Left ventricle myocardium inferior (tissue), 1 donor: ENCODE measurements around the gene VKORC1. TPM values are rescaled to one million over a fixed set of nuclear protein-coding genes. Genes with fewer than 3 reads are reported as not detected.

Source experiments
- DNase-seq: peaks from one replicate; pipeline ENCODE4 v3.0.0-alpha.2; 2020
- H3K27ac ChIP-seq: fragments of 200-600 bp; replicated peaks from 2 replicates; pipeline ENCODE4 v1.8.0; 2021
- H3K27me3 ChIP-seq: fragments of 200-600 bp; 2 replicates; pipeline ENCODE4 v1.8.0; 2021; ENCODE audit warnings: low read depth
- H3K36me3 ChIP-seq: fragments of 200-600 bp; 2 replicates; pipeline ENCODE4 v1.8.0; 2021
- H3K4me1 ChIP-seq: fragments of 200-600 bp; 2 replicates; pipeline ENCODE4 v1.8.0; 2021
- H3K4me3 ChIP-seq: fragments of 200-600 bp; 2 replicates; pipeline ENCODE4 v1.8.0; 2021; ENCODE audit warnings: mild to moderate bottlenecking, moderate library complexity
- H3K9me3 ChIP-seq: fragments of 200-600 bp; replicated peaks from 2 replicates; pipeline ENCODE4 v1.8.0; 2021
- CTCF ChIP-seq: fragments of 200-600 bp; IDR thresholded peaks from 2 replicates; pipeline ENCODE4 v1.8.0; 2021; ENCODE audit warnings: antibody characterized with exemption, mild to moderate bottlenecking, borderline replicate concordance
- intact Hi-C: fragments of 100-400 bp; cut with micrococcal nuclease; formaldehyde crosslinking; loops from one replicate; pipeline ENCODE4 v1.11.0; 2022
- total RNA-seq: library from RNA; stranded (reverse); fragmentation: NEBNext Ultra II Directional; extraction: Animal tissue kit (Norgen Biotek cat#: 25700); gene quantifications from one replicate; pipeline ENCODE4 v1.2.1, GENCODE V29; 2021
- donor health status: DM: no; HTN: yes; CAD: no; lungs with severe emphysema.

VKORC1 gene
- total RNA-seq, 1 donor from 2014 or later = 39.5 TPM

GRCh38 chr16:31077024-31077423, 17.6 kb downstream of the VKORC1 start:
- intact Hi-C loops = no loop called here
- no peaks in the 10 kb centered on the region for H3K27me3 ChIP-seq
- no peak overlapping the region for H3K4me3 ChIP-seq
- peaks cover 42% of the 10 kb centered on the region for H3K4me1 ChIP-seq
- DNase-seq = no peak
- H3K27ac ChIP-seq = no peak overlapping the region
- TF ChIP-seq CTCF = no peak
- no peaks in the 10 kb centered on the region for H3K9me3 ChIP-seq
- peaks cover 59% of the 10 kb centered on the region for H3K36me3 ChIP-seq

GRCh38 chr16:31076319-31076718, 18.3 kb downstream of the VKORC1 start:
- DNase-seq = no peak
- no peak for TF ChIP-seq CTCF
- H3K9me3 ChIP-seq = no peaks in the 10 kb centered on the region
- H3K36me3 ChIP-seq = peaks cover 53% of the 10 kb centered on the region
- H3K27me3 ChIP-seq = no peaks in the 10 kb centered on the region
- no peak overlapping the region for H3K4me3 ChIP-seq
- peaks cover 42% of the 10 kb centered on the region for H3K4me1 ChIP-seq
- intact Hi-C loops = no loop called here
- no peak overlapping the region for H3K27ac ChIP-seq

- Histone ChIP-seq H3K36me3 (peaks cover 38% of the 10 kb centered on the region), H3K27ac (peak overlapping the region; percentile 92), H3K4me1 (peaks cover 43% of the 10 kb centered on the region), H3K4me3 (peak overlapping the region; percentile 93), H3K27me3 (no peaks in the 10 kb centered on the region), H3K9me3 (no peaks in the 10 kb centered on the region)
- TF ChIP-seq CTCF = no peak
- intact Hi-C loops = loop anchor here (5.0 kb wide), 1 partner anchor 42 kb away; the partner anchor contains the start of gene STX4
- DNase-seq = no peak
Measured at GRCh38 chr16:31074814-31075183, 19.8 kb downstream of the VKORC1 start.

GRCh38 chr16:31073970-31074813, 20.4 kb downstream of the VKORC1 start, which contains the start of the genes ZNF646 and ZNF668:
Gene ZNF646 (plus strand): TSS chr16:31074422. CDS start chr16:31076325, 1,903 bp downstream.
Gene ZNF668 (minus strand): TSS chr16:31074240. CDS start chr16:31064459, 9,781 bp downstream.
- Histone ChIP-seq H3K4me3 (peak within 1 kb of the TSS; percentile 93), H3K4me1 (peaks cover 43% of the 10 kb centered on the region), H3K9me3 (no peaks in the 10 kb centered on the region), H3K36me3 (peaks cover 32% of the 10 kb centered on the region), H3K27ac (peak within 1 kb of the TSS; percentile 92), H3K27me3 (no peaks in the 10 kb centered on the region)
- TF ChIP-seq CTCF = no peak
- DNase-seq = peak; percentile 98
- intact Hi-C loops = loop anchor here (5.0 kb wide), 1 partner anchor 42 kb away; the partner anchor contains the start of gene STX4

GRCh38 chr16:31073142-31073969, 21.2 kb downstream of the VKORC1 start:
- peak overlapping the region; percentile 92 for H3K27ac ChIP-seq
- H3K36me3 ChIP-seq = peaks cover 23% of the 10 kb centered on the region
- no peaks in the 10 kb centered on the region for H3K9me3 ChIP-seq
- TF ChIP-seq CTCF = no peak
- peak; percentile 93 for DNase-seq
- H3K4me3 ChIP-seq = peak overlapping the region; percentile 93
- intact Hi-C loops = loop anchor here (5.0 kb wide), 1 partner anchor 41 kb away; the partner anchor contains the start of gene STX4
- H3K27me3 ChIP-seq = no peaks in the 10 kb centered on the region
- peaks cover 43% of the 10 kb centered on the region for H3K4me1 ChIP-seq
